BLaER1 (cell line): ENCODE measurements around the gene KDSR.

Experiments
- H3K27ac ChIP-seq: shearing (Covaris generic); formaldehyde crosslinking; 2 replicates; pipeline ENCODE4 v1.8.1; 2022
- H3K27me3 ChIP-seq: shearing (Covaris generic); formaldehyde crosslinking; 2 replicates; pipeline ENCODE4 v1.8.1; 2022
- H3K36me3 ChIP-seq: shearing (Covaris generic); formaldehyde crosslinking; 2 replicates; pipeline ENCODE4 v1.8.1; 2022
- H3K4me1 ChIP-seq: shearing (Covaris generic); formaldehyde crosslinking; 2 replicates; pipeline ENCODE4 v1.8.1; 2022
- H3K4me2 ChIP-seq: shearing (Covaris generic); formaldehyde crosslinking; 2 replicates; pipeline ENCODE4 v1.8.1; 2022
- H3K4me3 ChIP-seq: shearing (Covaris generic); formaldehyde crosslinking; 2 replicates; pipeline ENCODE4 v1.8.1; 2022
- H3K9ac ChIP-seq: shearing (Covaris generic); formaldehyde crosslinking; 2 replicates; pipeline ENCODE4 v1.8.1; 2022
- H3K9me3 ChIP-seq: shearing (Covaris generic); formaldehyde crosslinking; 2 replicates; pipeline ENCODE4 v1.8.1; 2022
- H4K20me1 ChIP-seq: shearing (Covaris generic); formaldehyde crosslinking; 2 replicates; pipeline ENCODE4 v1.8.1; 2022
- Cebpa-rat ChIP-seq: shearing (Covaris generic); IDR thresholded peaks from 2 replicates; pipeline ENCODE4 v1.8.1; 2022

KDSR gene

DNA sequence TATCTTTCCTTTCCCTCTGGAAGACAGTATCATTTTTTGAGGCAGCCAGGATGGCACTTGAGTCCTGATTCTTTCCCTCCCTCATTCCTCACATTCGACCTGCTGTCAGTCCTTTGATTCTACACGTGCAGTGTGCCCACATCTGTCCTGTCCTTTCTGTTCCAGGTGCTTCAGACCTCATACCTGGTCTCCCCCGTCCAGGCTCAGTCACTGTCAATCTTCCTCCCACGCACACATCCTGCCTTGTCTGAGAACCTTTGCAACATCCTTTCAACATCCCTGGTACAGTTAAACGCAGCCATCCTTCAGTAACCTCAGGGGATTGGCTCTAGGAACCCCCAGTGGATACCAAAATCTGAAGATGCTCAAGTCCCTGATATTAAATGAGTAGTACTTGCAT lies 57.6 kb downstream of the KDSR start:
- H3K4me3 ChIP-seq, result no peak overlapping the region
- no peaks in the 10 kb centered on the region for H3K9me3 ChIP-seq
- H3K9ac ChIP-seq, result no peak overlapping the region
- H3K4me1 ChIP-seq, result peaks cover 99% of the 10 kb centered on the region
- no peaks in the 10 kb centered on the region for H3K27me3 ChIP-seq
- no peak for TF ChIP-seq Cebpa-rat
- peak overlapping the region; percentile 57 for H3K4me2 ChIP-seq
- H3K27ac ChIP-seq, result no peak overlapping the region
- peaks cover 100% of the 10 kb centered on the region for H4K20me1 ChIP-seq
- peaks cover 72% of the 10 kb centered on the region for H3K36me3 ChIP-seq

GRCh38 chr18:63307551-63308200 lies 59.3 kb downstream of the KDSR start:
- peaks cover 99% of the 10 kb centered on the region for H3K4me1 ChIP-seq

DNA sequence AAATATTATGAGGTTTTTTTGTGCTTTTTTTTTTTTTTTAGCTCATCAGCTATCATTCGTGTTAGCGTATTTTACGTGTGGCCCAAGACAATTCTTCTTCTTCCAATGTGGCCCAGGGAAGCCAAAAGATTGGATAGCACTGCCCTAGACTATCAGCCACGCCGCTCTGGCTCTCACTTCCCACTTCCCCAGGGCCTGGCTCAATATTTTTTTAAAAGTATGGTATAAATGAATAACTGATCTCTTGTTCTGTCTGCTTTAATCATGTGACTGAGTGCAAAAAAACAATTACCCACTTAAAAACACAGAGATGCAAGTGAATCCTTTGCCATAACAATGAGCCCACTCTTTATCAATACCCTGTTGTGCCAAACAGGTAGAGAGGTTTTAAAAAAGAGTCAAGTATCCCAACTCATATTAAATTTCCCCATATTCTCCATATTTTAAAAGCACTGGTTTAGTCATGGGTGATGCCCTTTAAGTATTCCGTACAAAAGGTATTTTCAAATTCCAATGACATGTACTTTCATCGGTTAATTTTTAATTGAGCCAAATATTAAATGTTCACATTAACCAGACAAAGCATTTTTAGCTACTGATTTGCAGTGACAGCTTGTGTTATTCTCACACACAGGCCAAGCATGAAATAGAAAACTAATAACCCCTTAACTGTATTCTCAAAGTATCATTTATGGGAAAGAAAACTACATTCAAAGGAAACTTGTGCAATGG lies 60.0 kb downstream of the KDSR start:
- no peak overlapping the region for H3K4me3 ChIP-seq
- peaks cover 98% of the 10 kb centered on the region for H3K4me1 ChIP-seq
- H3K9me3 ChIP-seq, result no peaks in the 10 kb centered on the region
- H3K4me2 ChIP-seq, result peak overlapping the region; percentile 57
- TF ChIP-seq Cebpa-rat, result no peak
- no peaks in the 10 kb centered on the region for H3K27me3 ChIP-seq
- no peak overlapping the region for H3K27ac ChIP-seq
- H3K36me3 ChIP-seq, result peaks cover 62% of the 10 kb centered on the region
- no peak overlapping the region for H3K9ac ChIP-seq
- H4K20me1 ChIP-seq, result peaks cover 100% of the 10 kb centered on the region

More at GRCh38 chr18:63307551-63308200, 59.3 kb downstream of the KDSR start:
- Histone ChIP-seq H3K36me3 (peaks cover 62% of the 10 kb centered on the region), H3K27ac (0 out of 2 replicates have a peak overlapping the region, but pooled peaks have one; percentile 8), H3K4me2 (peak overlapping the region; percentile 57), H4K20me1 (peaks cover 100% of the 10 kb centered on the region), H3K27me3 (no peaks in the 10 kb centered on the region), H3K4me3 (no peak overlapping the region), H3K9ac (no peak overlapping the region), H3K9me3 (no peaks in the 10 kb centered on the region)
- no peak for TF ChIP-seq Cebpa-rat

DNA sequence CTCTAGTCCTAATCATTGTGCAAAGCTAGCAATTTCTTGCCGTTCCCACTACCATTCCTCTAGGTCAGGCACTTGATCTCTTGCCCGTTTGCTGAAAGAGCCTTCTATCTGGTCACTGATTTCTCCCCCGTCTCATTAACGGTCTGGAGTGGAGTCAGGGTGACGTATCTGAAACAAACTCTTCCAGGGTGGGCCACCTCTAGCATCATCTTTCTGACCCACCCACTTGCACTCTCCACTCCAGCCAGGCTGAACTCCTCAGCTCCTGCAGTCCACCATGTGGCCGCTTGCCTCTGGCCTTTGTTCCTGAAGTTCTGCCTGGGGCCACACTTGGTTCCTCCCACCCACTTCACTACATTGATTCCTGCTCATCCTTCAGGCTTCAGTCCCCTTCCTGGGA lies 60.8 kb downstream of the KDSR start:
- peak overlapping the region; percentile 57 for H3K4me2 ChIP-seq
- peaks cover 100% of the 10 kb centered on the region for H4K20me1 ChIP-seq
- peaks cover 62% of the 10 kb centered on the region for H3K36me3 ChIP-seq

GRCh38 chr18:63303547-63303946 lies 63.5 kb downstream of the KDSR start:
- H4K20me1 ChIP-seq, result peaks cover 100% of the 10 kb centered on the region
- no peaks in the 10 kb centered on the region for H3K27me3 ChIP-seq
- no peak for TF ChIP-seq Cebpa-rat
- no peak overlapping the region for H3K4me3 ChIP-seq
- H3K9me3 ChIP-seq, result peaks cover 7% of the 10 kb centered on the region; the same call in 1 of the 2 replicates
- H3K9ac ChIP-seq, result no peak overlapping the region
- no peak overlapping the region for H3K27ac ChIP-seq
- peaks cover 68% of the 10 kb centered on the region for H3K36me3 ChIP-seq
- peak overlapping the region; percentile 48 for H3K4me2 ChIP-seq
- H3K4me1 ChIP-seq, result peaks cover 74% of the 10 kb centered on the region

More for the DNA sequence above, 60.8 kb downstream of the KDSR start:
- Histone ChIP-seq H3K27ac (no peak overlapping the region), H3K9ac (no peak overlapping the region), H3K9me3 (no peaks in the 10 kb centered on the region), H3K4me3 (no peak overlapping the region), H3K27me3 (no peaks in the 10 kb centered on the region), H3K4me1 (peaks cover 91% of the 10 kb centered on the region)
- no peak for TF ChIP-seq Cebpa-rat

- H3K27me3 ChIP-seq, result no peaks in the 10 kb centered on the region
- peaks cover 67% of the 10 kb centered on the region for H3K4me1 ChIP-seq
- peaks cover 100% of the 10 kb centered on the region for H4K20me1 ChIP-seq
- H3K9ac ChIP-seq, result no peak overlapping the region
- peaks cover 7% of the 10 kb centered on the region; the same call in 1 of the 2 replicates for H3K9me3 ChIP-seq
- H3K4me2 ChIP-seq, result peak overlapping the region; percentile 48
- peaks cover 75% of the 10 kb centered on the region for H3K36me3 ChIP-seq
- TF ChIP-seq Cebpa-rat, result no peak
- H3K4me3 ChIP-seq, result no peak overlapping the region
- H3K27ac ChIP-seq, result no peak overlapping the region
Observed at GRCh38 chr18:63302636-63303405, 64.2 kb downstream of the KDSR start.

DNA sequence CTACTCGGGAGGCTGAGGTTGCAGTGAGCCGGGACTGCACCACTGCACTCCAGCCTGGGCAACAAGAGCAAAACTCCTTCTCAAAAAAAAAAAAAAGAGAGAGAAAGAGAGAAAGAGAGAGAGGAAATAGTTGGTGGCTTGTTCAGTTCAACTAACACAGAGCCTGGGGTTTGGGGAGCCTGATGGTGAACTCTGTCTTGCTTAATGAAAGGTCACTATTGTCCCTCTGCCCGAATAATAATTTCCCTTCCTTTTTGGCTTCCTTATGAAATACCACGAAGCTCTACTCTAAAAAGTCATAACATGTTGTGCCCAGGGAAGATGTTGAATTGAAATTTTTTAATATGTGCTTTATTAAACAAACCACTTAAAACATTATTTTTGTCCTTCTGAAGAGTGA lies 64.8 kb downstream of the KDSR start:
- H3K9me3 ChIP-seq, result peaks cover 7% of the 10 kb centered on the region; the same call in 1 of the 2 replicates
- H4K20me1 ChIP-seq, result peaks cover 100% of the 10 kb centered on the region
- H3K4me2 ChIP-seq, result no peak overlapping the region
- no peak overlapping the region for H3K4me3 ChIP-seq
- H3K9ac ChIP-seq, result no peak overlapping the region
- no peak overlapping the region for H3K27ac ChIP-seq
- H3K4me1 ChIP-seq, result peaks cover 61% of the 10 kb centered on the region
- H3K36me3 ChIP-seq, result peaks cover 81% of the 10 kb centered on the region
- H3K27me3 ChIP-seq, result no peaks in the 10 kb centered on the region
- TF ChIP-seq Cebpa-rat, result no peak

GRCh38 chr18:63301434-63301833 lies 65.6 kb downstream of the KDSR start:
- H3K27me3 ChIP-seq, result no peaks in the 10 kb centered on the region
- H4K20me1 ChIP-seq, result peaks cover 100% of the 10 kb centered on the region
- H3K4me3 ChIP-seq, result no peak overlapping the region
- no peak overlapping the region for H3K27ac ChIP-seq
- TF ChIP-seq Cebpa-rat, result no peak
- peaks cover 53% of the 10 kb centered on the region for H3K4me1 ChIP-seq
- no peak overlapping the region for H3K4me2 ChIP-seq
- no peak overlapping the region for H3K9ac ChIP-seq
- peaks cover 7% of the 10 kb centered on the region; the same call in 1 of the 2 replicates for H3K9me3 ChIP-seq
- peaks cover 86% of the 10 kb centered on the region for H3K36me3 ChIP-seq

GRCh38 chr18:63299837-63300745 lies 66.9 kb downstream of the KDSR start:
- Histone ChIP-seq H3K27ac (no peak overlapping the region), H4K20me1 (peaks cover 100% of the 10 kb centered on the region), H3K9ac (no peak overlapping the region), H3K4me3 (no peak overlapping the region), H3K36me3 (peaks cover 86% of the 10 kb centered on the region), H3K4me2 (no peak overlapping the region), H3K9me3 (peaks cover 7% of the 10 kb centered on the region; the same call in 1 of the 2 replicates), H3K4me1 (peaks cover 41% of the 10 kb centered on the region), H3K27me3 (no peaks in the 10 kb centered on the region)
- TF ChIP-seq Cebpa-rat, result no peak
